ENCODE data around the gene AATK. TPM values are rescaled to one million over a fixed set of nuclear protein-coding genes. Genes with fewer than 3 reads are reported as not detected.

AATK gene
- total and polyA plus RNA-seq, 9 of the 15 experiments (the other 6 are each of a cell fraction or from before 2014, with no cell fraction given): 0.11 to 0.55 (median 0.38) TPM; not detected in 5

- peaks cover 0 to 36% of the 10 kb centered on the region in 2 experiments; a peak in 3 of 5 replicates for H3K4me1 ChIP-seq (replicated peaks in 1 of 2; ENCODE audit: control insufficient read depth in 2 of 2, insufficient read depth in 2 of 2, low read length in 2 of 2)
- no peak overlapping the region for H3K4me3 ChIP-seq
- H3K27ac ChIP-seq (ENCODE audit: extremely low read depth, low read depth, low read length): no peak overlapping the region
- 70% methylated on average over 14 of the region's 14 CpGs for WGBS (ENCODE audit: insufficient coverage, low coverage, missing lambda C conversion rate)
- H3K9me3 ChIP-seq (replicated peaks; ENCODE audit: control insufficient read depth, insufficient read depth, low read depth, low read length): no peaks in the 10 kb centered on the region
- no peaks in the 10 kb centered on the region for H3K79me2 ChIP-seq (ENCODE audit: control insufficient read depth, insufficient read depth, low read length)
- H3K9ac ChIP-seq (ENCODE audit: insufficient read depth in 1 of 2, low read depth in 2 of 2, low read length in 2 of 2): no peak overlapping the region
- no peak for FAIRE-seq
- no peaks in the 10 kb centered on the region for H3K9me1 ChIP-seq (ENCODE audit: control insufficient read depth, insufficient read depth, low read length)
- POLR2A ChIA-PET: no interaction called here
- intact Hi-C loops (cut with micrococcal nuclease): no loop called here
- DNase-seq (ENCODE audit: extremely low read depth in 1 of 4, low spot score in 3 of 4): no peak
- H4K20me1 ChIP-seq (replicated peaks; ENCODE audit: control insufficient read depth, insufficient read depth, low read length): peaks cover 15% of the 10 kb centered on the region; the same call in 1 of the 2 replicates
- no peaks in the 10 kb centered on the region for H3K27me3 ChIP-seq (ENCODE audit: control insufficient read depth in 2 of 2, insufficient read depth in 2 of 2, low read length in 2 of 2)
- CTCF ChIA-PET (ENCODE audit: low intra/inter-chr PET ratio): no interaction called here
- ATAC-seq: no peak
- BruUV-seq (replicated peaks): no TSS peak
- in situ Hi-C loops (cut with MboI): no loop called here
- H2AFZ ChIP-seq (ENCODE audit: low read depth, low read length): no peak overlapping the region
- H3K36me3 ChIP-seq (ENCODE audit: control insufficient read depth, insufficient read depth, low read length): peaks cover 29% of the 10 kb centered on the region; the same call in 2 of the 3 replicates
- no peak overlapping the region for H3K4me2 ChIP-seq (ENCODE audit: insufficient read depth, low read length)
- TF ChIP-seq ATF7 (IDR thresholded peaks at IDR 0.05) (no peak), ZNF384 (IDR thresholded peaks at IDR 0.05; ENCODE audit: low read depth, low read length) (no peak), HDAC2 (IDR thresholded peaks at IDR 0.05) (no peak), POLR3A (IDR thresholded peaks at IDR 0.05; ENCODE audit: borderline replicate concordance, extremely low read depth, insufficient read depth, insufficient read length) (no peak), NUFIP1 (IDR thresholded peaks at IDR 0.05; ENCODE audit: partially characterized antibody) (no peak), TCF7 (IDR thresholded peaks at IDR 0.05; ENCODE audit: borderline replicate concordance) (no peak), FOXJ2 (tag; IDR thresholded peaks at IDR 0.05) (no peak), SAP30 (IDR thresholded peaks at IDR 0.05; ENCODE audit: borderline replicate concordance, insufficient read depth, low read depth, low read length, poor library complexity, severe bottlenecking) (no peak), RFX5 (IDR thresholded peaks at IDR 0.05; ENCODE audit: low read depth, low read length) (no peak), RNF2 (IDR thresholded peaks at IDR 0.05) (no peak), CBX8 (IDR thresholded peaks at IDR 0.05; ENCODE audit: borderline replicate concordance, extremely low read depth, low read depth, low read length, poor library complexity, severe bottlenecking) (no peak)
- TF ChIP-seq, protein P1, sequence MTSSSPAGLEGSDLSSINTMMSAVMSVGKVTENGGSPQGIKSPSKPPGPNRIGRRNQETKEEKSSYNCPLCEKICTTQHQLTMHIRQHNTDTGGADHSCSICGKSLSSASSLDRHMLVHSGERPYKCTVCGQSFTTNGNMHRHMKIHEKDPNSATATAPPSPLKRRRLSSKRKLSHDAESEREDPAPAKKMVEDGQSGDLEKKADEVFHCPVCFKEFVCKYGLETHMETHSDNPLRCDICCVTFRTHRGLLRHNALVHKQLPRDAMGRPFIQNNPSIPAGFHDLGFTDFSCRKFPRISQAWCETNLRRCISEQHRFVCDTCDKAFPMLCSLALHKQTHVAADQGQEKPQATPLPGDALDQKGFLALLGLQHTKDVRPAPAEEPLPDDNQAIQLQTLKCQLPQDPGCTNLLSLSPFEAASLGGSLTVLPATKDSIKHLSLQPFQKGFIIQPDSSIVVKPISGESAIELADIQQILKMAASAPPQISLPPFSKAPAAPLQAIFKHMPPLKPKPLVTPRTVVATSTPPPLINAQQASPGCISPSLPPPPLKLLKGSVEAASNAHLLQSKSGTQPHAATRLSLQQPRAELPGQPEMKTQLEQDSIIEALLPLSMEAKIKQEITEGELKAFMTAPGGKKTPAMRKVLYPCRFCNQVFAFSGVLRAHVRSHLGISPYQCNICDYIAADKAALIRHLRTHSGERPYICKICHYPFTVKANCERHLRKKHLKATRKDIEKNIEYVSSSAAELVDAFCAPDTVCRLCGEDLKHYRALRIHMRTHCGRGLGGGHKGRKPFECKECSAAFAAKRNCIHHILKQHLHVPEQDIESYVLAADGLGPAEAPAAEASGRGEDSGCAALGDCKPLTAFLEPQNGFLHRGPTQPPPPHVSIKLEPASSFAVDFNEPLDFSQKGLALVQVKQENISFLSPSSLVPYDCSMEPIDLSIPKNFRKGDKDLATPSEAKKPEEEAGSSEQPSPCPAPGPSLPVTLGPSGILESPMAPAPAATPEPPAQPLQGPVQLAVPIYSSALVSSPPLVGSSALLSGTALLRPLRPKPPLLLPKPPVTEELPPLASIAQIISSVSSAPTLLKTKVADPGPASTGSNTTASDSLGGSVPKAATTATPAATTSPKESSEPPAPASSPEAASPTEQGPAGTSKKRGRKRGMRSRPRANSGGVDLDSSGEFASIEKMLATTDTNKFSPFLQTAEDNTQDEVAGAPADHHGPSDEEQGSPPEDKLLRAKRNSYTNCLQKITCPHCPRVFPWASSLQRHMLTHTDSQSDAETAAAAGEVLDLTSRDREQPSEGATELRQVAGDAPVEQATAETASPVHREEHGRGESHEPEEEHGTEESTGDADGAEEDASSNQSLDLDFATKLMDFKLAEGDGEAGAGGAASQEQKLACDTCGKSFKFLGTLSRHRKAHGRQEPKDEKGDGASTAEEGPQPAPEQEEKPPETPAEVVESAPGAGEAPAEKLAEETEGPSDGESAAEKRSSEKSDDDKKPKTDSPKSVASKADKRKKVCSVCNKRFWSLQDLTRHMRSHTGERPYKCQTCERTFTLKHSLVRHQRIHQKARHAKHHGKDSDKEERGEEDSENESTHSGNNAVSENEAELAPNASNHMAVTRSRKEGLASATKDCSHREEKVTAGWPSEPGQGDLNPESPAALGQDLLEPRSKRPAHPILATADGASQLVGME (CRISPR knock-in tag; IDR thresholded peaks at IDR 0.05): no peak
- TF ChIP-seq, protein P2, sequence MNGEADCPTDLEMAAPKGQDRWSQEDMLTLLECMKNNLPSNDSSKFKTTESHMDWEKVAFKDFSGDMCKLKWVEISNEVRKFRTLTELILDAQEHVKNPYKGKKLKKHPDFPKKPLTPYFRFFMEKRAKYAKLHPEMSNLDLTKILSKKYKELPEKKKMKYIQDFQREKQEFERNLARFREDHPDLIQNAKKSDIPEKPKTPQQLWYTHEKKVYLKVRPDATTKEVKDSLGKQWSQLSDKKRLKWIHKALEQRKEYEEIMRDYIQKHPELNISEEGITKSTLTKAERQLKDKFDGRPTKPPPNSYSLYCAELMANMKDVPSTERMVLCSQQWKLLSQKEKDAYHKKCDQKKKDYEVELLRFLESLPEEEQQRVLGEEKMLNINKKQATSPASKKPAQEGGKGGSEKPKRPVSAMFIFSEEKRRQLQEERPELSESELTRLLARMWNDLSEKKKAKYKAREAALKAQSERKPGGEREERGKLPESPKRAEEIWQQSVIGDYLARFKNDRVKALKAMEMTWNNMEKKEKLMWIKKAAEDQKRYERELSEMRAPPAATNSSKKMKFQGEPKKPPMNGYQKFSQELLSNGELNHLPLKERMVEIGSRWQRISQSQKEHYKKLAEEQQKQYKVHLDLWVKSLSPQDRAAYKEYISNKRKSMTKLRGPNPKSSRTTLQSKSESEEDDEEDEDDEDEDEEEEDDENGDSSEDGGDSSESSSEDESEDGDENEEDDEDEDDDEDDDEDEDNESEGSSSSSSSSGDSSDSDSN (IDR thresholded peaks at IDR 0.05; ENCODE audit: borderline replicate concordance in 1 of 2, low read depth in 2 of 2, low read length in 2 of 2): no peak
Observed at GRCh38 chr17:81076141-81076679, 89.8 kb downstream of the AATK start.
